GM18519 (cell line): ENCODE data around the gene DNAJB6.

ENCODE experiments used
- ATAC-seq: cut with Tn5 transposase; IDR thresholded peaks from one replicate; pipeline ENCODE4 v1.9.1; 2021; ENCODE audit warnings: mild to moderate bottlenecking, moderate library complexity; ENCODE audit not compliant: unreplicated experiment, low FRiP score

DNAJB6 gene

DNA sequence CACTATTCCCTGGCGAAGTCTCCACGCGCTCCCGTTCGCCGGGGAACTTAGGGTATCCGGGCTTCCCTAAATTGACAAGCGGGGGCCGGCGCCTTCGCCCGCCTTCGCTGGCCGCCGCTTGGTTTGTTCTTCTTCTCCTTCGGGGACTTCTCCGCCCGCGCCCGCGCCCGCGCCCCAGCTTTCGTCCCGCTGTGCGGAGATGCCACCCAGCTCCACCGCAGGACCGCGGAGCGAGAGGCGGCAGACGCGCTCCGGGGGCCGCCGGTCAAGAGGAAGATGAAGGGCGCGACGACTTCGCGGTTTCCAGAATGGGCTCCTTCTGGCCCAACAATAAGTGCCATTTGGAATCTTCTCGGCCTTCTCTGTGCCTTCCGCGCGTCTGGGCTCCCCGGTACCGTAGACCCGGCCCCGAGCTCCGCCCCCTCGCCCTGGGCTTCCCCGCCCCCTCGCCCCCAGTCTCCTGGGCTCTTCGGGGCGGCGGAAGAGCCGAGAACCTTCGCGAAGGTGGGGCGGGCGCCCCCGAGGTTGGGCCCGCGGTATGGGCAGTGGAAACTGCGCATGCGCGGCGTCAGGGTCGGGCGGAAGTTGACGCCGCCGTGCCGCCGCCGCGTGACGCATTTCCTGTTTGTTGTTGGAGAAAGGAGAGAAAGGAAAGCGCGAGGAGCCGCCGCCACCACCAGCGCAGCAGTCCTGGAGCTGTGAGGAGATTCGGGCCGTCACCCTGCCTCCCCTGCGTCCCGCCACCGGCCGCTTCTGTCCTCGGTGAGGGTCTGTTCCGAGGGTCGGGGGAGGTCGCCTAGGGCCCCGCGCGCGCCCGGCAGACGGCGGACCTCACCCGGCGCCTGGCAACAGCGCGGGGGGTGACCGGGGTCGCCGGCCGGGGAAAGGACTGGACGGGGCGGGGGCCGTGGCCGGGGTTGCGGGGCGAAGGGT is at the start of gene DNAJB6:
DNAJB6 (plus strand) TSS at position 622 of the 933 bp plus-strand sequence. CDS start 21,569 bp downstream, outside the sequence.
- peak; percentile 61 for ATAC-seq

GRCh38 chr7:157291404-157292080 is 45.3 kb upstream of the DNAJB6 start:
- no peak for ATAC-seq

DNA sequence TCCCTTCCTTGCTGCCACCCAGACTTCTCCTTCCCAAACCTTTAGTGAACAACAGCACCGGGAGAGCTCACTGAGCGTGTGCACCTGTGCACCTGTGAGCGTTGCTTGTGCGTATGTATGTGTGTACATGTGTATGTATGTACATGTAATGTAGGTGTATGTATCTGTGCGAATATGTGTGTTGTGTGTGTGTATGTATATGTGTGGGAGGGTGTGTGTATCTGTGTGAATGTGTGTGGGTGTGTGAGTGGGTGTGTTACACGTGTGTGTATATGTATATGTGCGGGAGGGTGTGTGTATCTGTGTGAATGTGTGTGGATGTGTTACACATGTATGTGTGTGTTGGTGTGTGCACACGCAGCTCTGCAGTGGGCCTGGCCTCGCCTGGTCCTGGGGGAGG is 44.5 kb upstream of the DNAJB6 start:
- no peak for ATAC-seq

DNA sequence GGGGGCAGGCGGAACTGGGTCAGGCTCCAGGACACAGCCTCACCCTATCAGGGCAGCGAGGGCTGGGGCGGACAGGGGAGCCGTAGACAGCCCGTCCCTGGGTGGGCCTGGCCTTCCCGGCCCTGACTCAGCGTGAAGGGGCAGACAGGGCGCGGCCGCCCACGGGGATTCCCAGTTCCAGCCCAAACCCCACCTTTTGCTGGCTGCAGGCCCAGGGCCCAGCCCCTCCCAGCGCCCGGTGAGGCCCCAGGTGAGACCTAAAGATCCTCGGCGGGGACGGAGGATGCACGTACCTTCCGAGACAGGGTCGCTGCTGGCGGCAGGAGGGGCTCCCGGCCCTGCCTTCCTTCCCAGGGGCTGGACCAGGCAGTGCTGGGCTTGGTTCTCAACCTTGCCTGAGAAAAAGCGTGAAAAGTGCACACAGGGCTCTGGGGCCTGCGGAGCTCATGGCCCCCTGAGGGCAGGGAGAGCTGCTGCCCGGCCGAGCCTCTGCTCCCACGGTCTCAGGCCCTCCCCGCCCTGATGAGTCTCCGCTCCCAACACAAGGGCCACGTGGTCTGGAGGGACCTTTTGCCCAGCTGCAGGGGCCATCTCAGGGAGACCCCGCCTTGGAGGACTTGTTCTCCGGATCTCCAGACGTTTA is 43.9 kb upstream of the DNAJB6 start:
- no peak for ATAC-seq

DNA sequence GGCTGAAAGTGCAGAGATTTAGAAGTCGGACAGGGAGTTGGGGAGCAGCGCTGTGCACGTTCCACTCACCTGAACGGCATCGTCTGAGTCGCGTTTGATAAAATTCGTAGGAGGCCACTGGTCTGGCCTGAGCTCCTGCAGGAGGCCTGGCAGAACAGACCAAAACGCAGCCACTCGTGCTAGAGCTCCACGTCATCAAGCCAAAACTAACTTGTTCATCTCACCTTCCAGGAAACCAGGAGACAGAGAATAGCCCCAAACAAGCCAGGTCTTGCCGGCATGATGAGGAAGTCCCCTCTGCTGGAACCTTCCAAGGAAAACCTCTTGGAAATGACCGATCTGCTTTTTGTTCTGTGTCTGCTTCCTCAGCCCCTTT is 43.4 kb upstream of the DNAJB6 start:
- ATAC-seq, result no peak

GRCh38 chr7:157294773-157295172 is 42.0 kb upstream of the DNAJB6 start:
- no peak for ATAC-seq

DNA sequence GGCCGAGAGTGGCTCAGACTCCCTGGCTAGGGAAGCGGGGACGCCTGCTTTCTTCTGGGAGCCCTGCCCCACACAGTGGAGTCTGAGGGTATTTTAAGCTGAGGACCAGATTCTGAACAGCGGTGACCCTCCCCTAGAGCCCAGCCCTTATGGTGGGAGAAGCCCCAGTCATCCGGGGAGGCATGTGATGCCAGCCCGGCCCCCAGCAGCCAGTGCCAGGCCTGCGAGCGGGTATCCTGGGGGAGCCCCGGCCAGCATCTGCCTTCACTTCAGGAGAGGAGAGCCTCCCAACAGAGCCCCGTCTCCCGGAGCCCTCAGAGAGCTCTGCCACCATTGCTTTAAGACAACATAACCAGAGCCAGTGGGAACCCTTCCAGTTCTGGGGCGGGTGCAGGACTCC is 41.5 kb upstream of the DNAJB6 start:
- no peak for ATAC-seq

DNA sequence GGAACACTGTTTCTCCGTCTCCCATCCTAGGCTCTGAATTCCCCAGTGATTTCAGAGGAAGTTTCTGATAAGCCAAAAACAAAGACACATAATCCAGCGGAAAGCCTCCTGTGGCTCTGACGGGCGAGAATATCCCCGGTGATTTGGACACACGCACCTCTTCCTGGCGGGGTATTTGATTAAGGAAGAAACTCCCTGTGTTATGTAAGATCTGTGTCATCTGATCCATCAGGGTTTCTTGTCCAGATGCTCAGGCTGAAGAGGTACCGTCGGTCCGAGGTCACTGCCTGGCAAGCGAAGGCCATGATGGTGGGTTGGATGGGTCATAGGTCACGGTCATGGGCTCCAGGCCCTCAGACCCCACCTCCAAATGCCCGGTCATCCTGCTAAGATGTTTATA is 39.6 kb upstream of the DNAJB6 start:
- no peak for ATAC-seq

GRCh38 chr7:157299317-157299612 is 37.5 kb upstream of the DNAJB6 start:
- ATAC-seq, result no peak

GRCh38 chr7:157299613-157300368 is 37.0 kb upstream of the DNAJB6 start:
- no peak for ATAC-seq

DNA sequence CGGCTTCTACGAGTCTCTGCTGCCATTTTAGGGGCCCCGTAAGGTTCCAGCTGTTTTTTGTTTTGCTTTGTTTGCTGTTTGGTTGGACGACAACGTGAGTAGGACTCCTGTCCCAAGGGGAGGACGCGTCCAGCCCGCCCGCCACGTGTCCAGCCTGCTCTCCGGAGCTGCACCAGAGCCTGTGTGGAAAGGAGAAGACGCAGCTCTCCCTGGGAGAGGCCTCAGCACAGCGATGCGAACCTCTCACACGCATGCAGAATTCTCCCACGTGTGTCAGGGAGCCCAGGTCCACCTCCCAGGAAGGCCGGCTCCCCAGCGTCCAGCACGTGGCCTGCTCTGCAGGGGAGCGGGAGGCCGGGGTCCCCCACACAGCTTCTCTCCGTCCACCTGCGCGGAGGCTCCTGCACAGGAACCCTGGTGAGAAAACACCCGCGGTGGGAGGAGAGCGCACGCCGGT is 36.4 kb upstream of the DNAJB6 start:
- no peak for ATAC-seq

DNA sequence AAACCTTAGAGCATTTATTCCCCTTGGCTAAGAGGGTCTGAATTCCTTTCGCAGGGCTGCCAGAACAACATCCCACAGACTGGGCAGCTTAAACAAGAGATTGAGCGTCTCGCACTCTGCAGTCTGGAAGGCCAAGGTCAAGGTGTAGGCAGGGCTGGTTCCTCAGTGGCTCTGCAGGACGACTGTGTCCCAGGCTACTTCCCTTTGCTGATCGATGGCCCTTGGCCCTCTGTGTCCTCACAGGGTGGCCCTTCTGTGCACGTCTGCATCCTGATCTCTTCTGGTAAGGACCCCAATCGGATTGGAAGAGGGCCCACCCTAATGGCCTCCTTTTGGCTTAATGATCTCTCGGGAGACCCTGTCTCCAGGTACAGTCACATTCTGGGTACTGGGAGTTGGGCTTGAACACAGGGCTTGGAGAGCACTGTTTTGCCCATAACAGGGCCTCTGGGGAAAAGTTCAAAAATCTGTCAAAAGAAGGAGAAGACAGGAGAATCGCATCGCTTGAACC is 35.1 kb upstream of the DNAJB6 start:
- no peak for ATAC-seq

DNA sequence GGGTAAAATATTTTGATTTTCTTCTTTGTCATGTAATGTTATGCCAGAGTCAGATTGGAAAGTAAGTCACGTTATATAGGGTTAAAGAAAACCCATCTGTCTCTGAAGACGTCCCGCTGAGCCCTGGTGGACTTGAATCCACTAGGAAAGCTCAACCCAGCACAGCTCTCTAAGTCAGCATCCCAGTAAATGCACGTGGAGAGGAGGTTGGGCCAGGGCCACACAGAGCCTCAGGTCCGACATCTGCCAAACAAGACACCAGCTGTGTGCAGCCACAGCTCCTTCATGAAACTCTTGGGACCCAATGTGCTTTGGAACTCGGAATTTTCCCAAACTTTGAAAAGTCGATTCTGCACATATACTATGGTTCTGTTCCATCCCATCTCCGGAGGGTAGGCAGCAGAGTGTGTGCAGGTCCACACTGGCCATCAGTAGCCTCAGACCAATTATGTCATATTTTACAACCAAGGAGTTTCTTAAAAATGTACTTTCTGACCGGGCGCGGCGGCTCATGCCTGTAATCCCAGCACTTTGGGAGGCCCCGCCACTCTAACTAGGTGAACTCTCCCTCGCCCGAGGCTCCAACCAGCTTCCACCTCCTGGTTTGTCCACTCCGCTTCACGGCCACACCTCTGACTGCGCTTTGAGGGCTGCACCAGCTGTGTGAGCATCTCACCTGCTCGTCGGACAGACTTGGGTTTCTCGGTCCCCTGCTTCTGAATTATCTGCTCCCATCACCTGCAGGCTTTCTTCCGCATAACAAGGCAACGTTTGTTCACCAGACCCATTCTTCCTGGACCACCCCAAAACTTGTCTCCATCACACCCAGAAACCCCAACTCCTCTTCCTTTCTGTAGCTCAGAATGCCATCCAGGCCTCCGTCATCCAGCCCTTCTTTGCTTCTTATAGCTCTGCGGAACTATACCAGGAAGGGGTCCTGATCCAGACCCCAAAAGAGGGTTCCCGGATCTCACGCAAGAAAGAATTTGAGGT is 29.7 kb upstream of the DNAJB6 start:
- ATAC-seq, result no peak

- no peak for ATAC-seq
Measured at GRCh38 chr7:157309988-157310668, 26.7 kb upstream of the DNAJB6 start.

DNA sequence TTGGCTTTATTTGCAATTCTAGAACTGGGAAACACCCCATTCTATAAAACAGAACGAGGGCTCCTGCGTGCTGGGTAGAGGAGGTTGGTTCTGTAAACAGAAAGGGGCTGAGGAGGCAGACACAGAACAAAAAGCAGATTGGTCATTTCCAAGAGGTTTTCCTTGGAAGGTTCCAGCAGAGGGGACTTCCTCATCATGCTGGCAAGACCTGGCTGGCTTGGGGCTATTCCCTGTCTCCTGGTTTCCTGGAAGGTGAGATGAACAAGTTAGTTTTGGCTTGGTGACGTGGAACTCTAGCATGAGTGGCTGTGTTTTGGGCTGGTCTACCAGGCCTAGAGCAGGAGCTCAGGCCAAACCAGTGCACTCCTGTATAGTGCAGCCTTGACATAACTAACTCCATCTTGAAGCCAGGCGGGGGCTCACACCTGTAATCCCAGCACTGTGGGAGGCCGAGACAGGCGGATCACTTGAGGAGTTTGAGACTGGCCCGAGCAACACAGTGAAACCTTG is 26.1 kb upstream of the DNAJB6 start:
- no peak for ATAC-seq

- no peak for ATAC-seq
Measured at GRCh38 chr7:157312941-157313340, 23.9 kb upstream of the DNAJB6 start.

- no peak for ATAC-seq
Measured at GRCh38 chr7:157313645-157314044, 23.2 kb upstream of the DNAJB6 start.

GRCh38 chr7:157318015-157318706 is 18.6 kb upstream of the DNAJB6 start:
- ATAC-seq, result peak; percentile 90
